Occipital lobe (tissue), 2 donors: Measurements from ENCODE around the gene OR52W1. TPM values are rescaled to one million over a fixed set of nuclear protein-coding genes. Genes with fewer than 3 reads are reported as not detected.
"Not testable (repeated sequence)": the region's sequence is repeated elsewhere in the genome, so short reads cannot be mapped to it uniquely, and the experiment has no call there.

ENCODE experiments used
- DNase-seq: peaks from one replicate; lab custom pipeline; 2025; lab: John Stamatoyannopoulos, UW
- total RNA-seq: library from RNA; depleted of rRNA; stranded (reverse); fragments of >200 nt; gene quantifications from one replicate; pipeline ENCODE4 v1.2.3, GENCODE V29; 2014

OR52W1 gene
- total RNA-seq, 1 donor from 2014 or later = not detected

GRCh38 chr11:6217722-6218121 is 18.7 kb downstream of the OR52W1 start:
- no peak for DNase-seq

- no peak for DNase-seq
Observed at GRCh38 chr11:6219359-6219758, 20.3 kb downstream of the OR52W1 start.

- DNase-seq = no peak
Observed at GRCh38 chr11:6223854-6224253, 24.8 kb downstream of the OR52W1 start.

GRCh38 chr11:6224421-6224820 is 25.4 kb downstream of the OR52W1 start:
- no peak for DNase-seq

- no peak for DNase-seq
Observed at GRCh38 chr11:6225024-6225423, 26.0 kb downstream of the OR52W1 start.

GRCh38 chr11:6225896-6226295 is 26.9 kb downstream of the OR52W1 start:
- DNase-seq = no peak

GRCh38 chr11:6228520-6228919 is 29.5 kb downstream of the OR52W1 start:
- no peak for DNase-seq

- no peak for DNase-seq
Observed at GRCh38 chr11:6229911-6230310, 30.9 kb downstream of the OR52W1 start.

GRCh38 chr11:6232899-6233298 is 33.9 kb downstream of the OR52W1 start:
- DNase-seq = no peak

- no peak for DNase-seq
Observed at GRCh38 chr11:6233984-6234386, 35.0 kb downstream of the OR52W1 start.

GRCh38 chr11:6234387-6235107 is 35.5 kb downstream of the OR52W1 start, which contains the start of gene FHIP1B:
FHIP1B (minus strand) TSS chr11:6234636; CDS start chr11:6224516, 10,120 bp downstream.
- peak; percentile 100 for DNase-seq

- DNase-seq = no peak
Observed at GRCh38 chr11:6237266-6237665, 38.2 kb downstream of the OR52W1 start.

GRCh38 chr11:6237761-6238302 is 38.8 kb downstream of the OR52W1 start:
- DNase-seq = no peak

- DNase-seq = no peak
Observed at GRCh38 chr11:6238902-6239301, 39.9 kb downstream of the OR52W1 start, which contains the start of gene CNGA4. CNGA4 (plus strand) TSS chr11:6239089; CDS start chr11:6239207, 118 bp downstream.

GRCh38 chr11:6240139-6240538 is 41.1 kb downstream of the OR52W1 start:
- no peak for DNase-seq

- no peak for DNase-seq
Observed at GRCh38 chr11:6240781-6241180, 41.8 kb downstream of the OR52W1 start.

GRCh38 chr11:6241316-6241715 is 42.3 kb downstream of the OR52W1 start:
- no peak for DNase-seq

- no peak for DNase-seq
Observed at GRCh38 chr11:6245536-6245935, 46.5 kb downstream of the OR52W1 start.

GRCh38 chr11:6248248-6248647 is 49.2 kb downstream of the OR52W1 start:
- DNase-seq = no peak

GRCh38 chr11:6248897-6249296 is 49.9 kb downstream of the OR52W1 start:
- not testable (repeated sequence) for DNase-seq
